Transverse colon (tissue), 4 donors: ENCODE measurements around the gene RNF166. TPM values are rescaled to one million over a fixed set of nuclear protein-coding genes. Genes with fewer than 3 reads are reported as not detected.
A peak's percentile ranks its signal among the peaks of the same experiment; 100 is the strongest.

Experiments
- DNase-seq: peaks from one replicate; pipeline ENCODE4 v3.0.0-alpha.2; 2019
- H3K27ac ChIP-seq, 4 donors: fragments of 200-600 bp; sonication (generic); 2 replicates each; pipeline ENCODE4 v1.5.1; 2016 to 2018; ENCODE audit warnings: inconsistent platforms in 4 of 4
- H3K27me3 ChIP-seq: fragments of 200-600 bp; sonication (generic); 2 replicates; pipeline ENCODE4 v1.5.1; 2017; ENCODE audit warnings: inconsistent platforms
- H3K36me3 ChIP-seq, 4 donors: fragments of 200-600 bp; sonication (generic); 2 replicates each; pipeline ENCODE4 v1.5.1; 2017 to 2019; ENCODE audit warnings: inconsistent platforms in 4 of 4
- H3K4me1 ChIP-seq, 4 donors: fragments of 200-600 bp; sonication (generic); 2 replicates each; pipeline ENCODE4 v1.5.1; 2017 to 2020; ENCODE audit warnings: inconsistent platforms in 4 of 4
- H3K4me3 ChIP-seq, 4 donors: fragments of 200-600 bp; sonication (generic); 1 replicate in 1 of 4; 2 replicates in 3 of 4; pipeline versions ENCODE4 v1.5.1 to v1.6.1; 2017 to 2019; ENCODE audit warnings: inconsistent platforms in 4 of 4
- H3K9me3 ChIP-seq, 2 donors: fragments of 200-600 bp; sonication (generic); 2 replicates each; pipeline ENCODE4 v1.5.1; 2017 to 2019; ENCODE audit warnings: inconsistent platforms in 2 of 2
- CTCF ChIP-seq, 5 experiments: fragments of 200-600 bp in 3 of 5; fragments of 450-650 bp in 2 of 5; sonication (generic) in 3 of 5; IDR thresholded peaks; 1 replicate in 2 of 5; 2 replicates in 3 of 5; pipeline ENCODE4 v1.5.1; 2016 to 2017; ENCODE audit warnings: antibody characterized with exemption in 5 of 5, inconsistent platforms in 3 of 5, mild to moderate bottlenecking in 2 of 5, moderate library complexity in 1 of 5
- EP300 ChIP-seq: sonication (generic); formaldehyde crosslinking; IDR thresholded peaks from one replicate; pipeline ENCODE4 v1.6.1; 2017; ENCODE audit warnings: antibody characterized with exemption, low read depth
- POLR2A ChIP-seq: fragments of 450-650 bp; IDR thresholded peaks from one replicate; pipeline ENCODE4 v1.6.1; 2016; ENCODE audit warnings: antibody characterized with exemption, mild to moderate bottlenecking, moderate library complexity
- POLR2AphosphoS5 ChIP-seq, 3 donors: sonication (generic); formaldehyde crosslinking; IDR thresholded peaks; one replicate each; pipeline ENCODE4 v1.6.1; 2016; ENCODE audit warnings: antibody characterized with exemption in 3 of 3
- WGBS, 2 donors: methylation state at CpG; one replicate each; pipeline ENCODE4 v1.1.5; 2018; ENCODE audit warnings: low coverage in 1 of 2; 5-methylcytosine and 5-hydroxymethylcytosine counted together
- in situ Hi-C, 4 donors: fragments of 200-750 bp; cut with MboI; loops; one replicate each; pipeline versions ENCODE4 v1.15.0 to v1.15.1; 2017; ENCODE audit warnings: low sequenced_read_pairs in 3 of 4, low pct_ligation_motif_present in 1 of 4, low pct_unique_long_range_greater_than_20kb in 1 of 4
- intact Hi-C: fragments of 100-400 bp; cut with DNase I; formaldehyde crosslinking; loops from one replicate; pipeline ENCODE4 v1.15.1; 2023; ENCODE audit warnings: low total_unique reads
- total RNA-seq, 4 donors: library from RNA; depleted of rRNA; stranded (reverse); fragments of >200 nt; gene quantifications; one replicate each; pipeline ENCODE4 v1.1.0, GENCODE V29; 2016

Gene RNF166
- total RNA-seq, 4 donors from 2014 or later: 10.3 to 15.3 (median 14.4) TPM

GRCh38 chr16:88681709-88682451 is 24.3 kb downstream of the RNF166 start:
- 47% methylated on average over 21 of the region's 21 CpGs; no CpG with 5 or more reads in 1 of the 2 donors for WGBS, 2 donors
- Histone ChIP-seq H3K27me3 (peaks cover 68% of the 10 kb centered on the region), H3K9me3 (no peaks in the 10 kb centered on the region), H3K36me3 (no peaks in the 10 kb centered on the region), H3K4me3 (no peak overlapping the region), H3K27ac (peak overlapping the region; percentile 65 to 76 (median 76)), H3K4me1 (peaks cover 0 to 28% (median 13%) of the 10 kb centered on the region in 4 donors)
- peak; percentile 82 for DNase-seq
- TF ChIP-seq POLR2AphosphoS5 (IDR thresholded peaks at IDR 0.05): peak in 1 of 3 donors; percentile 43
- TF ChIP-seq CTCF (IDR thresholded peaks at IDR 0.05): no peak
- in situ Hi-C loops: no loop called here
- intact Hi-C loops: no loop called here

GRCh38 chr16:88681084-88681680 is 25.0 kb downstream of the RNF166 start:
- H3K27me3 ChIP-seq: peaks cover 64% of the 10 kb centered on the region
- intact Hi-C loops: no loop called here

GRCh38 chr16:88680554-88681083 is 25.6 kb downstream of the RNF166 start:
- in situ Hi-C loops (no loop called here), intact Hi-C loops (no loop called here)
- H3K9me3 ChIP-seq: no peaks in the 10 kb centered on the region
- H3K4me3 ChIP-seq: no peak overlapping the region
- peak overlapping the region in 2 of 4 donors; percentile 75 to 76 for H3K27ac ChIP-seq
- peaks cover 58% of the 10 kb centered on the region for H3K27me3 ChIP-seq
- DNase-seq: no peak
- H3K4me1 ChIP-seq: peaks cover 0 to 18% (median 4%) of the 10 kb centered on the region in 4 donors
- WGBS, 2 donors: 87 to 100% methylated on average over 1 to 5 of the region's 5 CpGs
- H3K36me3 ChIP-seq: no peaks in the 10 kb centered on the region
- TF ChIP-seq CTCF (IDR thresholded peaks at IDR 0.05) (no peak), POLR2AphosphoS5 (IDR thresholded peaks at IDR 0.05) (no peak), EP300 (no peak), POLR2A (no peak)

More at GRCh38 chr16:88681084-88681680, 25.0 kb downstream of the RNF166 start:
- peak; percentile 83 for DNase-seq
- H3K4me1 ChIP-seq: peaks cover 0 to 22% (median 7%) of the 10 kb centered on the region in 4 donors
- peak overlapping the region; percentile 65 to 76 (median 76) for H3K27ac ChIP-seq
- no peaks in the 10 kb centered on the region for H3K36me3 ChIP-seq
- no peak overlapping the region for H3K4me3 ChIP-seq
- in situ Hi-C loops: no loop called here
- H3K9me3 ChIP-seq: no peaks in the 10 kb centered on the region
- 42% methylated on average over 21 of the region's 31 CpGs; no CpG with 5 or more reads in 1 of the 2 donors for WGBS, 2 donors
- TF ChIP-seq CTCF (IDR thresholded peaks at IDR 0.05): peak; percentile 35 to 57 (median 53)
- TF ChIP-seq POLR2AphosphoS5 (IDR thresholded peaks at IDR 0.05): no peak

DNA sequence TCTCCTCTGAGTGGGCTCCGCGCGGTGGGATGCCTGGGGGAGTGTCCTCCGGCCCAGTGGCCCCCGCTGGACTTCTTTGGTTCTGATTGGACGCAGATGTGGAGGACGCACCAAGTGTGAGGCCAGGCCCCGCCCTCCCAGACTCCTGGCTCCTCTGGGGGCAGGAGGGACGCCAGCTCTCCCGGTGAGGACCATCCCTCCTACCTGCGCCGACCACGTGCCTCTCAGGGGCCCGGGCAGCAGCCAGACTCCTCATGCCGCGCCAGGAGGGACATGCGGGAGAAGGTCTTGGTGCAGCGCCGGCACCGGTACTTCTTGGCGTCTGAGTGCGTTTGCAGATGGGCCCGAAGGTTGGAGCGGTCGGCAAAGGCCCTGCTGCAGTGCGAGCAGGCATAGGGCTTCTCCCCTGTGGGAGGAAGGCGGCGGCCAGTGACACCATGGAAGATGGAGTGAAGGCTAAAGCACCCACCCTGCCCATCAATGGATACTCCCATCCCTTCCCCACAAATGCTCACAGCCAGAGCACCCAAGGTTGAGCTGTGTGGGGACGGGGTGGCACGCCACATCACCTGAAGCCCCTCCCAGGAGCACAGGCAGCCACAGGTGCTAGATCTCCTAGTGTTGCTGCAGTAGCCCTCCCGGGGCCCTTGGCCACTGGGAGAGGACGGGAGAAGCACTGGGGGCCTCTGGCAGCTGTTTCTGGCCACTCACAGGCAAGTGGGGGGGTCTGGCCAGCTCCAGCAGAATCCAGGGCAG is 27.8 kb downstream of the RNF166 start:
- H3K4me1 ChIP-seq: peaks cover 0 to 10% (median 3%) of the 10 kb centered on the region in 4 donors
- peaks cover 37% of the 10 kb centered on the region for H3K27me3 ChIP-seq
- TF ChIP-seq POLR2AphosphoS5 (IDR thresholded peaks at IDR 0.05): no peak
- TF ChIP-seq CTCF (IDR thresholded peaks at IDR 0.05): no peak
- TF ChIP-seq POLR2A: no peak
- no peak for TF ChIP-seq EP300
- WGBS, 2 donors: 80% methylated on average over 28 of the region's 32 CpGs; no CpG with 5 or more reads in 1 of the 2 donors
- DNase-seq: no peak
- H3K36me3 ChIP-seq: no peaks in the 10 kb centered on the region
- intact Hi-C loops: no loop called here
- H3K4me3 ChIP-seq: no peak overlapping the region
- no peaks in the 10 kb centered on the region for H3K9me3 ChIP-seq
- H3K27ac ChIP-seq: no peak overlapping the region
- in situ Hi-C loops: no loop called here
